ENCODE results near the gene GLG1.

DNA sequence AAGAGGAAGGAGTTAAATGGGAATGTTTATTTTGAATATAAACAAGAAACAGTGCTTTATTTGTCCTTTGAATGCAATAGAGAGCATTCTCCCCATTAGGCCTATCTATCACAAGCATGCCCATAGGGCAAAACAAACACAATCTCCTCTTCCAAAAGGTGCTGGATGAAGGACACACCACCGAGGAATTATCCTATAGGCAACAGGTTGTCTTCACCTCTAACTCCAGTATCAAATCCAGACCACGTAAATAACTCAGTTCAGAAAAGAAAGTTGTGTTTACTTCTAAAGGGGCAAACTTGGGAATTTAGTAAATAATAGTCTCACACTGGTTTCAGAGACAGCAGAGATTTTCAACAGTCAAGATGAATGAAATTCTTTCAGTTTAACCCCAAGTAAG is 101.9 kb downstream of the GLG1 start:
- TF ChIP-seq, protein P1, sequence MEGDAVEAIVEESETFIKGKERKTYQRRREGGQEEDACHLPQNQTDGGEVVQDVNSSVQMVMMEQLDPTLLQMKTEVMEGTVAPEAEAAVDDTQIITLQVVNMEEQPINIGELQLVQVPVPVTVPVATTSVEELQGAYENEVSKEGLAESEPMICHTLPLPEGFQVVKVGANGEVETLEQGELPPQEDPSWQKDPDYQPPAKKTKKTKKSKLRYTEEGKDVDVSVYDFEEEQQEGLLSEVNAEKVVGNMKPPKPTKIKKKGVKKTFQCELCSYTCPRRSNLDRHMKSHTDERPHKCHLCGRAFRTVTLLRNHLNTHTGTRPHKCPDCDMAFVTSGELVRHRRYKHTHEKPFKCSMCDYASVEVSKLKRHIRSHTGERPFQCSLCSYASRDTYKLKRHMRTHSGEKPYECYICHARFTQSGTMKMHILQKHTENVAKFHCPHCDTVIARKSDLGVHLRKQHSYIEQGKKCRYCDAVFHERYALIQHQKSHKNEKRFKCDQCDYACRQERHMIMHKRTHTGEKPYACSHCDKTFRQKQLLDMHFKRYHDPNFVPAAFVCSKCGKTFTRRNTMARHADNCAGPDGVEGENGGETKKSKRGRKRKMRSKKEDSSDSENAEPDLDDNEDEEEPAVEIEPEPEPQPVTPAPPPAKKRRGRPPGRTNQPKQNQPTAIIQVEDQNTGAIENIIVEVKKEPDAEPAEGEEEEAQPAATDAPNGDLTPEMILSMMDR (conservative IDR thresholded peaks at IDR 0.05; ENCODE audit: low read depth, low read length) = no peak
- no peak for TF ChIP-seq EZH2 (IDR thresholded peaks at IDR 0.05; ENCODE audit: borderline replicate concordance, low read depth, low read length, poor library complexity, severe bottlenecking)

All from A673 (cell line).